Ovary (tissue), 1 donor: Measurements from ENCODE around the gene FADS1.

ENCODE experiments used
- EP300 ChIP-seq: sonication (generic); formaldehyde crosslinking; IDR thresholded peaks from one replicate; pipeline ENCODE4 v1.6.1; 2017; ENCODE audit warnings: antibody characterized with exemption
- POLR2A ChIP-seq: fragments of 450-650 bp; IDR thresholded peaks from one replicate; pipeline ENCODE4 v1.6.1; 2017; ENCODE audit warnings: antibody characterized with exemption, mild to moderate bottlenecking, moderate library complexity

DNA sequence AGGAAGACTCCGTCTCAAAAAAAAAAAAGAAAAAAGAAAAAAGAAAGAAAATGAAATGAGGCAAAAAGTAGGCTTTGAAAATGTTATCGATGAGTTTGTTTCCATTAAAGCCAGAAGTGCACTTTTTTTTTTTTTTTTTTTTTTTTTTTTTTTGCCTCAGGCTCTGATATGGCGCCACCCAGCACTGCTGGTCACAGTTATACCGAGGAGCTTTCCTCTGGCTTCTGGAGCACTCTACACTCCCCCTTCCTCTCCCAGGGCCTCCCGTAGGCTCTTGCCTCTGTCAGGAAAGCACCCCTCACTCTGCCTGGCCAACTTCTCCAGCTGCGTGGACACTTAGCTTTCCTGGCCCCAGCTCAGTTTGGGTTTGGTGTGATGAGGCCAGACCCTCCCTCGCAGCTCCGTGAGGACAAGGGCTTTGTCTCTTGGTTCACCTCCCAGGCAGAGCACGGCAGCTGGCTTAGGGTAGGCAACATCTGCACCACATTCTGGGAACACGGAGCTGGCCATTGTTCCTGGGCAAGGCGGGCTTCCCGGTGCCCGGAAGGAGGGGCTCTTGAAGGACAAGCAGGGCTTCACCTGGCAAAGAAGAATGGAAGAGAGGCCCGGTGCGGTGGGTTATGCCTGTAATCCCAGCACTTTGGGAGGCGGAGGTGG is 28.2 kb upstream of the FADS1 start:
- TF ChIP-seq EP300 (no peak), POLR2A (no peak)
